NOMO-1 treated with dmso at 0.1 percent for 144 hours (cell line): Measurements from ENCODE around the gene TEPSIN.
A peak's percentile ranks its signal among the peaks of the same experiment; 100 is the strongest.
"Not testable (repeated sequence)": the region's sequence is repeated elsewhere in the genome, so short reads cannot be mapped to it uniquely, and the experiment has no call there.

ENCODE experiments used
- DNase-seq: peaks from one replicate; lab custom pipeline; 2025; ENCODE audit not compliant: unreplicated experiment; lab: John Stamatoyannopoulos, UW

The TEPSIN gene

DNA sequence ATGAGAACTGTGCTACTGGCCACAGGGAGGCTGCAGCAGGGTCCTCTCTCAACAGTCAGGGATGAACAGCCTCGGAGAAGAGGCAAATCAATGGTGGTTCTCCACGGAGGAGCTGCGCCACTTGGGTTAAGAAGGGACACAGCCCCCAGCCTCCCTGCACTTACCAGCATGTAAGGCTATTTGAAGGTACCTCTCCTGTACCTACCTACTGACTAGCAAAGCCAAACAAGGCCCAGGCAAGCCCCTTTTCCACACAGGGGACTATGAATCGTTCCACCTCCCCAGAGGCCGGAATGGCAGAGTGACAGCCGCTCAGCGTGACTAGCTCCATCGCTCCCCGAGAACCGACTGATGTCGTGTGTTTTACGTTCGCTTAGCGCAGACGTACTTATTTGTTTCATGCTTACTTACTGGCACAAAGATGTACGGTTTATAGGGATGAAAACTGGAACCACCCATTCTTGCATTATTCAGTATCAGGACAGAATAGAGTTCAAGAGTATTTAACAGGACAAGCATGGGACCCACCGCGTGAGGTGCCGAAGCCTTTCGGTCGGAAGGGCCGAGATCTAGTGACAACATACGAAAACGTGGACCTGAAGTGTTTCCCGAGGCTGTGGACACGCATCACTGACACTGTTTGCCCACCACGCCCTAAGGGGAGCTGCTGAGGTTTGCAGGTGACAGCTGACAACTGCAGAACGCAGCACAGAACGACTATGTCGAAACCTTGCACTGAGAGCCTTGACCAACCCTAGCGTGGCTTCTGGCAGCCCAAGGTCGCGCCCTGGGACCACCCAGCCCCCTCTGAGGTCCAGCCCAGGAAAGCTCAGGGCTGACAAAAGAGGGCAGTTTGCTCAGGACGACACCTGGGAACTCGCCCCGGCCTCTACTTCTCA, 1.0 kb downstream of the TEPSIN start:
- DNase-seq: no peak

DNA sequence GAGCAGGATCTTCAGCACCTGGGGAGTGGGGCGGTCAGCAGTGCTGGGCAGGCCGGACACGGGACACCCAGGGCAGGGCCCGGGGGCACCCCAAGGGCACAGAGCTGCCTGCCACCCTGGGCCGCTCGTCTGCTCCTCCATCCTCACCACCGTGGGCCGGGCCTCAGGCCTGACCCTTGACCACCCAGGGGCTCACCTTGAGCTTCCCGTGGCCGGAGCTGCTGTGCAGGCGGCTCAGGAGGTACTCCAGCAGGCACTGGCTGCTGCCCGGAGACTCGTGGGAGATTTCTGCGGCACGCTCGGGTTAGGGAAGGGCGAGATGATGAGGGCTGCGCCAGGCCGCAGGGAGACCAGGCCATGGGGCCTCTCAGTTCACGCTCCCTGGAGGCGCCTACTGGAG, 2.1 kb downstream of the TEPSIN start:
- DNase-seq: no peak

- no peak for DNase-seq
Measured at GRCh38 chr17:81235822-81236740, 2.8 kb downstream of the TEPSIN start.

- no peak for DNase-seq
Measured at GRCh38 chr17:81234940-81235821, 3.7 kb downstream of the TEPSIN start.

- DNase-seq: no peak
Measured at GRCh38 chr17:81234506-81234855, 4.4 kb downstream of the TEPSIN start.

GRCh38 chr17:81233811-81234505, 4.9 kb downstream of the TEPSIN start:
- no peak for DNase-seq

GRCh38 chr17:81233316-81233715, 5.5 kb downstream of the TEPSIN start:
- no peak for DNase-seq

DNA sequence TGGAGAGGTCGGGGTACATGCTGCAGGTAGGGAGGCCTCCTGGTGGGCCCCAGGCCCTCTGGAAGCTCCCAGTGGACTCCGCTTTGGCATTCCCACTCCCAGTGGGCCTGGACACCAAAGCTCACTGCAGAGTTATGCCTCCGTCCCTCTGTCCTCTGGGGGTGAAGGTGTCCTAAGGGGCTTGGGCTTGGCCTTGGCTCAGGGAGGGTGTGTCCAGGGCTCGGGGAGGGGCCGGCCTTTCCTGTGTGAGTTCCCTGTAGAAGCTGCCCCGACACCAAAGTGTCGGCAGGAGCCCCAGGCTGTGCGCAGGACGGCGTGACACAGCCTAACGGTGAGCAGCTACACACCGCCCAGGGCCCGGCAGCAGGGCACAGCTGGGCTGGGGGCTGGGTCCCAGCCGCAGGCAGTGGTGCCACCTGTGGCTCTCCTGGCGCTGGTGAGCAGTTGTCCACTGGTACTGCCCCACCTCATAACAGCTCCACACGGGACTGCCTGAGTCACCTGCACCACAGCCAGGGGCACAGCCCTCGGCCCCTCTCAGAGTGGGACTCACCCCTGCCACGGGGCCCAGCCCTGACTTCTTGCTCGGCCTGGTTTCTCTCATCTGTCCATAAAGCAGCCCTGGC, 6.1 kb downstream of the TEPSIN start:
- DNase-seq: no peak

GRCh38 chr17:81231766-81232581, 6.9 kb downstream of the TEPSIN start:
- no peak for DNase-seq

DNA sequence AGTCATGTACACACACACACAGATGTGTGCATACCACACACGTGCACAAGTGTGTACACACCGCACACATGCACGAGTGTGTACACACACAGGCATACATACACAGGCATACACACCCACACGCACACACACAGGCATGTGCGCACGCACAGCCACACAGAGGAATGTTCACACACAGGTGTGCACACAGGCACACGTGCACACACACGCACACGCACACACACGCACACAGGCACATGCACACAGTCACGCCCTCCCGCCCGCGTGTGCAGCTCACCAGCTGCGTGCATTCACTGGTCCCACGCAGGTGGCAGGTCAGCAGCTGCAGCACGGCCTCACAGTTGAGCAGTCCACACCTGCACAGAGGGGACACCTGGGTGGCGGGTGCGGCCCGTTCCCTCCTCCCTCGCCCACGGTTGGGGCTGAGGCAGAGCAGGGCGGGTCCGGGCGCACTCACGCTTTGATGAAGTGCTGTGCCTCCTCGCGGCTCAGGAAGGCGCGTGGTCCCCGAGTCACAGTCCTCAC, 7.7 kb downstream of the TEPSIN start:
- no peak for DNase-seq

GRCh38 chr17:81230043-81230820, 8.6 kb downstream of the TEPSIN start:
- no peak for DNase-seq

- no peak for DNase-seq
Measured at GRCh38 chr17:81229666-81229920, 9.3 kb downstream of the TEPSIN start.

DNA sequence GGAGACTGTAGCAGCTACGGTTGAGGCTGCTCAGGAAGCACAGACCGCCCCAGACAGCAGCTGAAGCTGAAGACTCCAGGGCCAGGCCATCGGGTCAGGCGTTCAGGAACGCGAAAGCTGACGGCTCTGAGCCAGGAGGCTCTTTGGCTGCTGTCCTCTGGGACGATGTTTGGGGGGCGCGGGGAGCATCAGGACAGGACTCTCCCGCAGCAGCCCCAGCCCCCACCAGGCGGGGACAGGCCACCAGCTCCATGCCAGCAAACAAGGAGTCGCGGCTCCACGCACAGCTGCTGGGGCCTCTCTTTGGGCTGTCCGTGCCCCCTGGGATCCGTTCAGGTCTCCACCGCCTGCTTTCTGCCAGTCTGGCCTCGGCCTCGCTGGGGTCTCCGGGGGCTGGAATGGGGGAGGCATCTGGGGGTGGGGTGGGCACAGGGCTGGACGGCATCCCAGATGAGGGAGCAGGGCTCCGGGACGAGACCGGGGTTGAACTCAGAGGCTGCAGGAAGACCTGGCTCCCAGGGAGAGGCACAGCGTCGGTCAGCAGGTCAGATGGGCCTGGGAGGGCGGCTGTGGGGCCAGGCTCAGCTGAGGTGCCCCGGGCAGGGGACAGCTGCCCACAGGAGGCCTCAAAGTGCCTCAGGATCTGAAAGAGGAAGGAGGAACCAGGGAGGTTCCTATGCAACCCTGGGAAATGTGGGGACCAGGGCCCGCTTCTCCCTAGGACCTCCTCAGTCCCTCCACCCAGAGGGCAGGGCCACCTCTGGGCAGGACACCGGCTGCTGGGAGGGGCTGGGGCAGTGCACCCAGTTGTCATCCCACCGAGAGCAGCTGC, 9.8 kb downstream of the TEPSIN start:
- no peak for DNase-seq

DNA sequence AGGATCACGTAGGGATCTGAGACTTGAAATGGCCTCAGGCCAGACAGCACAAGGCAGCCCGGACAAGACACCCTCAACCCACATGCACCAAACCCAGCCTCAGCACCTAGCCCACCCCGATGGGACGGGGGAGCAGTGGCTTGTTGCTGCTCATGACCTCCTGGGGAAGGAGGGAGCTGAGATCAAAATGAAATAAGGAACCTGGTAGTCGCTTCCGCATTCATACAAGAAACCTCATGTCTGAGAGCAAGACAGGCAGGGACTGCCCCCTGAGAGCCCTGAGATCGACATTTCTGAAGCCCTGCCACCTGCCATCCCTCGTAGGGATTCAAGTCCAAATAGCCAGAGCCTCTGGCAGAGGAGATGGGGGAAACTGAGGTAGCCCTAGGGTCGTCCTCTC, 10.4 kb downstream of the TEPSIN start:
- DNase-seq: no peak

- not testable (repeated sequence) for DNase-seq
Measured at GRCh38 chr17:81227630-81228029, 11.2 kb downstream of the TEPSIN start.

GRCh38 chr17:81223762-81224130, 15.1 kb downstream of the TEPSIN start:
- peak; percentile 52 for DNase-seq

DNA sequence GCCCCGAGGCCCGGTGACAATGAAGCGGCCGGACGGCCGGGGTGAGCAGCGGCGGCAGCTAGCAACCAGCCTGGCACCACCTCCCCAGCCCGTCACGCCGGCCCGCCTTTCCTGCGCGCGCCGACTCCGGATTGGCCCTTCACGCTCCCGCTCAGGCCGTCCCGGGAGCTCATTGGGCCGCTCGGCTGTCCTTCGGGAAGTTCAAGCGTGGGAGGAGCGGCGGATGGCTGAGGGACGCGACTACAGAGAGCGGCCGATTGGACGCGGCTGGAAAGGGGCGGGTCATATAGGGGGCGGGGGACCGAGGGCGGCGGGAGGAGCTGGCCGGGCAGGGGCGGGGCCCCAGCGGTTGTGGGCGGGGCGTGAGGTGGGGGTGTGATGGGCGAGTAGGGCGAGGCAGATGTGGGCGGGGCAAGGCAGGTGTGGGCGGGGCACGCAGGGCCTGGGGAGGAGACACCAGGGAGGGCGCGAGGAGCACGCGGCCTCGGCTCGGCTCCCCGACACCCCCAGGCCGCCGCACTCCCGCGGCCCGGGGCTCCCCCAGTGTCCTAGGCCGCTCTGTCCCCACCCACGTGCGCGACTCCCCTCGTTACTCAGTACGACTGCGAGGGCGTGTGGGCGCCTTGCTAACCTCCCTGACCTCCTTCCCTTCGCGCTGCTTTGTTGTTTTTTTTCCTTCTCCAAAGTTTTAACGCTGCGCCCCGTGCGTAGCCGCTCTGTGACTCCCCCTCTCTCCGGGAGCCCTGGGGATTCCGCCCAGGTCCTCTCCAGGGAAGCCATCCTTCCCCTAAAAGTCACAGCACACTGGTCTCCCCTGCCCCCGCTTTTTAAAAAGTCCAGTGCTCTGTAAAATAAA, 15.7 kb downstream of the TEPSIN start, which contains the start of gene CEP131:
Gene CEP131, minus strand, starts transcription at position 60 of the 856 bp plus-strand sequence. CDS start 2,909 bp downstream, outside the sequence.
- peak; percentile 99 for DNase-seq
